ENCODE data around the gene PRRX2. TPM values are rescaled to one million over a fixed set of nuclear protein-coding genes. Genes with fewer than 3 reads are reported as not detected.

PRRX2 gene
- total RNA-seq, 1 donor from 2014 or later = 5.6 TPM

GRCh38 chr9:129749575-129749974 is 84.1 kb downstream of the PRRX2 start:
- no peak overlapping the region for H3K4me3 Mint-ChIP-seq (ENCODE audit: unreplicated experiment)
- DNase-seq (ENCODE audit: extremely low spot score, unreplicated experiment) = no peak

GRCh38 chr9:129750013-129750638 is 84.7 kb downstream of the PRRX2 start:
- no peaks in the 10 kb centered on the region for H3K9me3 Mint-ChIP-seq (ENCODE audit: unreplicated experiment)
- no peaks in the 10 kb centered on the region for H3K27me3 Mint-ChIP-seq (ENCODE audit: unreplicated experiment)
- no peak overlapping the region for H3K4me3 Mint-ChIP-seq (ENCODE audit: unreplicated experiment)
- H3K36me3 Mint-ChIP-seq (ENCODE audit: unreplicated experiment) = no peaks in the 10 kb centered on the region
- peaks cover 44% of the 10 kb centered on the region for H3K4me1 Mint-ChIP-seq (ENCODE audit: unreplicated experiment)
- H3K27ac Mint-ChIP-seq (ENCODE audit: unreplicated experiment) = peak overlapping the region; percentile 70
- DNase-seq (ENCODE audit: extremely low spot score, unreplicated experiment) = no peak
- TF ChIP-seq, protein P1, sequence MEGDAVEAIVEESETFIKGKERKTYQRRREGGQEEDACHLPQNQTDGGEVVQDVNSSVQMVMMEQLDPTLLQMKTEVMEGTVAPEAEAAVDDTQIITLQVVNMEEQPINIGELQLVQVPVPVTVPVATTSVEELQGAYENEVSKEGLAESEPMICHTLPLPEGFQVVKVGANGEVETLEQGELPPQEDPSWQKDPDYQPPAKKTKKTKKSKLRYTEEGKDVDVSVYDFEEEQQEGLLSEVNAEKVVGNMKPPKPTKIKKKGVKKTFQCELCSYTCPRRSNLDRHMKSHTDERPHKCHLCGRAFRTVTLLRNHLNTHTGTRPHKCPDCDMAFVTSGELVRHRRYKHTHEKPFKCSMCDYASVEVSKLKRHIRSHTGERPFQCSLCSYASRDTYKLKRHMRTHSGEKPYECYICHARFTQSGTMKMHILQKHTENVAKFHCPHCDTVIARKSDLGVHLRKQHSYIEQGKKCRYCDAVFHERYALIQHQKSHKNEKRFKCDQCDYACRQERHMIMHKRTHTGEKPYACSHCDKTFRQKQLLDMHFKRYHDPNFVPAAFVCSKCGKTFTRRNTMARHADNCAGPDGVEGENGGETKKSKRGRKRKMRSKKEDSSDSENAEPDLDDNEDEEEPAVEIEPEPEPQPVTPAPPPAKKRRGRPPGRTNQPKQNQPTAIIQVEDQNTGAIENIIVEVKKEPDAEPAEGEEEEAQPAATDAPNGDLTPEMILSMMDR (IDR thresholded peaks at IDR 0.05) = no peak

More at GRCh38 chr9:129749575-129749974, 84.1 kb downstream of the PRRX2 start:
- Mint-ChIP-seq H3K27me3 (ENCODE audit: unreplicated experiment) (no peaks in the 10 kb centered on the region), H3K27ac (ENCODE audit: unreplicated experiment) (no peak overlapping the region), H3K4me1 (ENCODE audit: unreplicated experiment) (peaks cover 44% of the 10 kb centered on the region), H3K9me3 (ENCODE audit: unreplicated experiment) (no peaks in the 10 kb centered on the region), H3K36me3 (ENCODE audit: unreplicated experiment) (no peaks in the 10 kb centered on the region)
- TF ChIP-seq, protein P1 (IDR thresholded peaks at IDR 0.05) = no peak

GRCh38 chr9:129751841-129752801 is 86.7 kb downstream of the PRRX2 start:
- no peak overlapping the region for H3K27ac Mint-ChIP-seq (ENCODE audit: unreplicated experiment)
- peak overlapping the region; percentile 38 for H3K4me3 Mint-ChIP-seq (ENCODE audit: unreplicated experiment)
- no peak for DNase-seq (ENCODE audit: extremely low spot score, unreplicated experiment)
- no peaks in the 10 kb centered on the region for H3K27me3 Mint-ChIP-seq (ENCODE audit: unreplicated experiment)
- peaks cover 34% of the 10 kb centered on the region for H3K4me1 Mint-ChIP-seq (ENCODE audit: unreplicated experiment)
- no peaks in the 10 kb centered on the region for H3K9me3 Mint-ChIP-seq (ENCODE audit: unreplicated experiment)
- H3K36me3 Mint-ChIP-seq (ENCODE audit: unreplicated experiment) = no peaks in the 10 kb centered on the region
- TF ChIP-seq, protein P1 (IDR thresholded peaks at IDR 0.05) = no peak

GRCh38 chr9:129752900-129753729 is 87.7 kb downstream of the PRRX2 start, which contains the start of gene PTGES:
TSS of gene PTGES (minus strand) at chr9:129753042. CDS start at chr9:129753012, 30 bp downstream.
- no peak within 1 kb of the TSS for H3K27ac Mint-ChIP-seq (ENCODE audit: unreplicated experiment)

More at GRCh38 chr9:129752900-129753729, 87.7 kb downstream of the PRRX2 start, which contains the start of gene PTGES:
- TF ChIP-seq, protein P1 (IDR thresholded peaks at IDR 0.05) = no peak
- no peaks in the 10 kb centered on the region for H3K9me3 Mint-ChIP-seq (ENCODE audit: unreplicated experiment)
- peak; percentile 90 for DNase-seq (ENCODE audit: extremely low spot score, unreplicated experiment)
- H3K4me3 Mint-ChIP-seq (ENCODE audit: unreplicated experiment) = peak within 1 kb of the TSS; percentile 53
- H3K27me3 Mint-ChIP-seq (ENCODE audit: unreplicated experiment) = no peaks in the 10 kb centered on the region
- H3K4me1 Mint-ChIP-seq (ENCODE audit: unreplicated experiment) = peaks cover 35% of the 10 kb centered on the region
- H3K36me3 Mint-ChIP-seq (ENCODE audit: unreplicated experiment) = no peaks in the 10 kb centered on the region

Measured in osteocyte (in vitro differentiated cells).